ENCODE results near the gene RNF223. TPM values are rescaled to one million over a fixed set of nuclear protein-coding genes. Genes with fewer than 3 reads are reported as not detected.

RNF223 gene
- total RNA-seq, result not detected in 2 replicates

DNA sequence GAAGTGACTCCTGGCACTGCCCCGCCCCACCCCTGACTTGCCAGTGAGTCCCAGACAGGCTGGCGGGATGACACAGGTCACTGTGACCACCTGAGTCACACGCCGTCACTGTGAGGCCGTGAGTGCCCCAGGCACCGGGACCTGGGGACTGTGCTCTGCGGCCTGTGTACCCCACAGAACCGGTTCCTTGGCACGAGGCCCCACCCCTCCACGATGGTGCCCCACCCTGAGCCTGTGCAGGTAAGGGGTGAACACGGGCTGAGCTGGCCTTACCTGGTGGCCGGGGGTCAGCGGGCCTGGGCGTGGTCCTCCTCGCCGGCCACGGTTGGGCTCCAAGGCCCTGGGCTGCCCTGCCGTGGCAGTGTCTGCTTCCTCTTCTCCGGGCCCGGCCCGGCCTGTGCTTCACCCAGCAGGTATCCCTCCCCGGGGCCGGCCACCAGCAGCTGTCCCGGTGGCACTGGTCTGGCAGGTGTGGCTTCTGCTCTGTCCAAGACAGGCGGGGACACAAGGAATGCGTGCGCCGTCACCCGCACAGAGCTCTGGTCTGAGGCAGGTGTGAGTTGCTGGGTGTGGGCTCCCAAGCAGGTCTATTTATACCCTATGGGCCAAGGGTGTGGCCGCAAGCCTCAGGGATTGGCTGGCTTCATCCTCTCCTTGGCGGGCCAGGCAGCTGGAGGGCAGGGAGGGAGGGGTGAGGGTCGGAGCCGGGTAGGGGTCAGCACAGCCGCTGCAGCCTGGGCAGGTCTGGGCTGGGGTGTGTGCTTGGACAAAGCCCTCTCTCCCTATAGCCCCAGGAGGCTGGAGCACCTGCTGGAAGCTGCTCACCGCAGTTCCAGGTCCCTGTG is at the start of gene RNF223:
RNF223 (minus strand) TSS at position 564 of the 845 bp plus-strand sequence. CDS start 1,740 bp downstream, outside the sequence.

DNA sequence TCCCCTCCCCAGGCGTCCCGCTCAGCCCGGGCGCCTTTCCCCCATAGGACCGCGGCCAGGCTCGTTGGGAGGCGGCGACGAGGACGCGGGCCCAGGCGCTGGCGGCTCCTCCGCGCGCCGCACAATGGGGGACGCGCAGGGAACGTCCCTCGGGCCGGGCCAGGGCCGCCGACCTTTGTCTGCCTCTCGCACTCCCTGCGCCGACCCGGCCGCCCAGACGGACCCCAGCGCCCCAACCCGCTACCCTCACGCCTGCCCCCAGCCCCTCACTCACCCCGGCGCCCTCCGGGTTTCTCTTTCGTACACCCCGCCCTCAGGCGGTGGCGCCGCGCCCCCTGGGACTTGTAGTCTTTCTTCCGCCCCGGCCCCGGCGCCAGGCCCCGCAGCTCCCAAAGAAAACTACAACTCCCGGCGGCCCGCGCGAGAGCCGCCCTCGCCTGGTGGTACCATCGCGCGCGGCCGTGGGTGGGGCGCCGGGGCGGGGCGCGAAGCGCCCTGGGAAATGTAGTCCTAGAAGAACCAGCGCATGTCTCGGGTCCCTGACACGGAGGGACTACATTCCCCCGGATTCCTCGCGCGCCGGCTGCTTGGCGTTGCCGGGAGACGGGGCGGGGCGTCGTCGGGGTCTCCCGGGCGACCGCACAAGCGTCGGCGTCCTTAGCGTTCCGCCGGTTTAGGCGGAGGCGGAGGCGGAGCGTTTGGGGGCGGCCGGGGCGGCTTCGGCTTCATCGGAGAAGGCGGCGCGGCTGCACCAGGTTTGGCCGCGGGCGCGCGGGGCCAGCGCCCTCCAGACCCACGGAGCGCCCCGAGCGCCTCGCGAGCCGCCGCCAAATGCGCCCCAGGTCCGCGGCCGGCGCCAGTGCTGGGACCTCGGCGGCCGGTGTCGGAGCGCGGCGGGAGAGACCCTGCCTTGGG is 41.9 kb upstream of the RNF223 start, which contains the start of gene C1orf159:
C1orf159 (minus strand) TSS at position 304 of the 915 bp plus-strand sequence. CDS start 24,546 bp downstream, outside the sequence.

Other genes with a start within 250 kb of the RNF223 start
- gene SAMD11, start 150.4 kb downstream of the RNF223 start, total RNA-seq, result 0.62 and 1.1 TPM in 2 replicates
- gene NOC2L, start 115.0 kb downstream of the RNF223 start, total RNA-seq, result 61.2 and 91.7 TPM in 2 replicates
- 4.2 and 4.9 TPM in 2 replicates for gene KLHL17, start 113.7 kb downstream of the RNF223 start, total RNA-seq
- 0.25 and 0.26 TPM in 2 replicates for gene PLEKHN1, start 107.8 kb downstream of the RNF223 start, total RNA-seq
- 0.06 TPM in 1 of 2 replicates, not detected in the other for gene PERM1, start 92.2 kb downstream of the RNF223 start, total RNA-seq
- gene HES4, start 74.2 kb downstream of the RNF223 start, total RNA-seq, result 0.62 and 3.7 TPM in 2 replicates
- gene ISG15, start 60.8 kb downstream of the RNF223 start, total RNA-seq, result 91.6 and 99.7 TPM in 2 replicates
- 15.0 and 24.4 TPM in 2 replicates for gene AGRN, start 54.2 kb downstream of the RNF223 start, total RNA-seq
- 4.5 and 5.6 TPM in 2 replicates for gene C1orf159, start 41.8 kb upstream of the RNF223 start, total RNA-seq
- gene TTLL10, start 99.6 kb upstream of the RNF223 start, total RNA-seq, result not detected in 2 replicates
- not detected in 2 replicates for gene TNFRSF18, start 132.3 kb upstream of the RNF223 start, total RNA-seq
- gene TNFRSF4, start 139.8 kb upstream of the RNF223 start, total RNA-seq, result 0.12 and 0.13 TPM in 2 replicates
- 116 and 143 TPM in 2 replicates for gene SDF4, start 157.7 kb upstream of the RNF223 start, total RNA-seq
- gene B3GALT6, start 157.9 kb upstream of the RNF223 start, total RNA-seq, result 16.3 and 21.9 TPM in 2 replicates
- 0.40 and 0.75 TPM in 2 replicates for gene C1QTNF12, start 172.4 kb upstream of the RNF223 start, total RNA-seq
- gene UBE2J2, start 199.5 kb upstream of the RNF223 start, total RNA-seq, result 25.6 and 34.3 TPM in 2 replicates
- gene SCNN1D, start 206.1 kb upstream of the RNF223 start, total RNA-seq, result 0.53 and 0.68 TPM in 2 replicates
- gene ACAP3, start 233.6 kb upstream of the RNF223 start, total RNA-seq, result 35.4 and 38.3 TPM in 2 replicates
- gene PUSL1, start 234.3 kb upstream of the RNF223 start, total RNA-seq, result 11.4 and 16.8 TPM in 2 replicates

Measured in aortic smooth muscle cell (primary cell).